SH-SY5Y (cell line): ENCODE results near the gene SERINC5.

Source experiments
- GATA2 ChIP-seq: IDR thresholded peaks from 2 replicates; pipeline ENCODE4 v1.6.1; 2011; ENCODE audit warnings: mild to moderate bottlenecking, low read depth, low read length
- GATA3 ChIP-seq: IDR thresholded peaks from 2 replicates; pipeline ENCODE4 v1.6.1; 2011; ENCODE audit warnings: low read depth, mild to moderate bottlenecking, low read length, moderate library complexity

DNA sequence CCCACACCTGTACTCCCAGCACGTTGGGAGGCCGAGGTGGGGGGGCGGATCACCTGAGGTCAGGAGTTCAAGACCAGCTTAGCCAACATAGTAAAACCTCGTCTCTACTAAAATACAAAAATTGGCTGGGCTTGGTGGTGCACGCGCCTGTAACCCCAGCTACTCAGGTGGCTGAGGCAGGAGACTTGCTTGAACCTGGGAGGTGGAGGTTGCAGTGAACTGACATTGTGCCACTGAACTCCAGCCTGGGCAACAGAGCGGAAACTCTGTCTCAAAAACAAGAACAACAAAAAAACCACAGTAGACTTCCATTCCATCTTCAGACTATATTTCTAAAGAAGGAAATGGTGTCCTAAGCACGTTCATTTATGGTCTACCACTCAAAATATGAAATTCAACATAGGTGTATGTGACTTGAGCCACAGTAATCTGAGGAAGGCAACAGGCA, 14.2 kb upstream of the SERINC5 start:
- TF ChIP-seq GATA2 (no peak), GATA3 (no peak)
